MCF 10A (cell line): Measurements from ENCODE around the gene IL25. TPM values are rescaled to one million over a fixed set of nuclear protein-coding genes. Genes with fewer than 3 reads are reported as not detected.

Source experiments
- BruUV-seq: library from RNA; stranded (reverse); fragments of 400-500 nt; replicated peaks from 2 replicates; lab custom pipeline; 2021; lab: Mats Ljungman, UMichigan
- CTCF ChIA-PET: fragments of 300-600 bp; sonication (Branson Sonifier 250); formaldehyde crosslinking; extraction: SDS; loops from one replicate; lab custom pipeline; 2021; ENCODE audit warnings: antibody characterized with exemption, inconsistent platforms; lab: Yijun Ruan, JAX
- POLR2A ChIA-PET: fragments of 300-600, 350-650 bp; sonication (Branson Sonifier 250); formaldehyde crosslinking; extraction: SDS; loops from one replicate; lab custom pipeline; 2020; ENCODE audit warnings: antibody characterized with exemption, inconsistent platforms; lab: Yijun Ruan, JAX
- DNase-seq: peaks from one replicate; pipeline ENCODE4 v3.0.0-alpha.2; 2018; ENCODE audit not compliant: unreplicated experiment
- H3K27ac Mint-ChIP-seq: one replicate; pipeline ENCODE4 v1.8.0; 2022; ENCODE audit warnings: mild to moderate bottlenecking, low read depth, mixed read lengths; ENCODE audit not compliant: unreplicated experiment
- H3K27me3 Mint-ChIP-seq: one replicate; pipeline ENCODE4 v1.8.0; 2022; ENCODE audit warnings: mixed read lengths; ENCODE audit not compliant: insufficient read depth, unreplicated experiment
- H3K36me3 Mint-ChIP-seq: one replicate; pipeline ENCODE4 v1.8.0; 2022; ENCODE audit warnings: mild to moderate bottlenecking, moderate library complexity, mixed read lengths; ENCODE audit not compliant: insufficient read depth, unreplicated experiment
- H3K4me1 Mint-ChIP-seq: one replicate; pipeline ENCODE4 v1.8.0; 2022; ENCODE audit warnings: mixed read lengths; ENCODE audit not compliant: insufficient read depth, unreplicated experiment
- H3K4me3 Mint-ChIP-seq: one replicate; pipeline ENCODE4 v1.8.0; 2022; ENCODE audit warnings: mild to moderate bottlenecking, moderate library complexity, mixed read lengths; ENCODE audit not compliant: unreplicated experiment
- H3K9me3 Mint-ChIP-seq: one replicate; pipeline ENCODE4 v1.8.0; 2022; ENCODE audit warnings: mixed read lengths; ENCODE audit not compliant: unreplicated experiment
- CTCF ChIP-seq: fragments of 200-600 bp; IDR thresholded peaks from one replicate; pipeline ENCODE4 v1.8.0; 2022; ENCODE audit warnings: antibody characterized with exemption, mild to moderate bottlenecking; ENCODE audit not compliant: unreplicated experiment
- intact Hi-C: fragments of 100-400 bp; cut with micrococcal nuclease; formaldehyde crosslinking; loops from 2 replicates; pipeline ENCODE4 v1.14.1; 2022
- total RNA-seq: library from RNA; stranded (reverse); gene quantifications from 2 replicates; pipeline ENCODE4 v1.2.3, GENCODE V29; 2022

IL25 gene
- total RNA-seq, 1 experiment from 2014 or later, result not detected

GRCh38 chr14:23359722-23360447, 12.7 kb upstream of the IL25 start:
- H3K36me3 Mint-ChIP-seq, result no peaks in the 10 kb centered on the region
- CTCF ChIA-PET, result interaction anchor here (0.6 to 1.5 kb wide), 3 partner anchors 10 to 21 kb away, joined by 3 to 9 read pairs (median 3); no protein-coding TSS in a partner anchor
- POLR2A ChIA-PET, result no interaction called here
- H3K27me3 Mint-ChIP-seq, result peaks cover 36% of the 10 kb centered on the region
- no peaks in the 10 kb centered on the region for H3K4me1 Mint-ChIP-seq
- H3K4me3 Mint-ChIP-seq, result no peak overlapping the region
- no peak for TF ChIP-seq CTCF
- no peak overlapping the region for H3K27ac Mint-ChIP-seq
- BruUV-seq, result no TSS peak
- no peaks in the 10 kb centered on the region for H3K9me3 Mint-ChIP-seq
- no peak for DNase-seq
- intact Hi-C loops, result no loop called here

- BruUV-seq, result no TSS peak
- intact Hi-C loops, result no loop called here
- TF ChIP-seq CTCF, result no peak
- H3K4me3 Mint-ChIP-seq, result no peak overlapping the region
- H3K27me3 Mint-ChIP-seq, result peaks cover 33% of the 10 kb centered on the region
- no peaks in the 10 kb centered on the region for H3K36me3 Mint-ChIP-seq
- DNase-seq, result no peak
- H3K4me1 Mint-ChIP-seq, result no peaks in the 10 kb centered on the region
- H3K27ac Mint-ChIP-seq, result no peak overlapping the region
- ChIA-PET POLR2A (no interaction called here), CTCF (interaction anchor here (0.6 to 1.5 kb wide), 2 partner anchors 9 to 20 kb away, joined by 3 to 9 read pairs; no protein-coding TSS in a partner anchor)
- H3K9me3 Mint-ChIP-seq, result no peaks in the 10 kb centered on the region
These were observed 12.1 kb upstream of the IL25 start for GRCh38 chr14:23360496-23360895.

- peaks cover 28% of the 10 kb centered on the region for H3K27me3 Mint-ChIP-seq
These were observed 11.3 kb upstream of the IL25 start for GRCh38 chr14:23361320-23361719.

More at GRCh38 chr14:23361320-23361719, 11.3 kb upstream of the IL25 start:
- no TSS peak for BruUV-seq
- CTCF ChIA-PET, result interaction anchor here (1.3 to 2.1 kb wide), 3 partner anchors 18 to 34 kb away, joined by 6 to 9 read pairs (median 8); no protein-coding TSS in a partner anchor
- TF ChIP-seq CTCF, result no peak
- Mint-ChIP-seq H3K9me3 (no peaks in the 10 kb centered on the region), H3K36me3 (no peaks in the 10 kb centered on the region), H3K4me1 (no peaks in the 10 kb centered on the region), H3K27ac (no peak overlapping the region), H3K4me3 (no peak overlapping the region)
- POLR2A ChIA-PET, result no interaction called here
- no peak for DNase-seq
- intact Hi-C loops, result no loop called here
